Measurements from ENCODE around the gene CCS.

DNA sequence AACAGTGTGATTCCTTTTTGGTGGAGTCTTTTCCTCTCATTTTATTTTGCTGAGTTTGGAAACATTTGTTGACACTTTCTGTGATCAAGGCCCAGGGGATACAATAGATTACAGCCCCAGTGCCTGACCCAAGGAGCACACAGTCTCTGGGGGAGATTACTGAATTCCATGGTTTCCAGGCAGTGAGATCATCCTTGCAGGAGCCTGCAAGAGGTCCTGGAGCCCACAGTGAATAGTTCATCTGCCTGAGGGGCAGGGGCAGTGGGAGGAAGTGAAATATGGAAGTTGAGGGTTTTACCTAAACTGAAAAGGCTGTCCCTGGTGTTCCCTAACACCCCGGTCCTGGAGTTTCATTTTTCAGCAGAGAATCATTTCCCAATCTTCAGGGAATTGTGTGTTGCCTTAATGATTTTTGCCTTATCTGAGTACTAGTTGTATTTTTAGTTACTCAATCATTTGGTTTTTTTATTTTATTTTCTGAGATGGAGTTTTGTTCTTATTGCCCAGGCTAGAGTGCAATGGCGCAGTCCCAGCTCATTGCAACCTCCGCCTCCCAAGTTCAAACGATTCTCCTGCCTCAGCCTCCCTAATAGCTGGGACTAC lies 7.7 kb downstream of the CCS start:
- TF ChIP-seq, protein P1, sequence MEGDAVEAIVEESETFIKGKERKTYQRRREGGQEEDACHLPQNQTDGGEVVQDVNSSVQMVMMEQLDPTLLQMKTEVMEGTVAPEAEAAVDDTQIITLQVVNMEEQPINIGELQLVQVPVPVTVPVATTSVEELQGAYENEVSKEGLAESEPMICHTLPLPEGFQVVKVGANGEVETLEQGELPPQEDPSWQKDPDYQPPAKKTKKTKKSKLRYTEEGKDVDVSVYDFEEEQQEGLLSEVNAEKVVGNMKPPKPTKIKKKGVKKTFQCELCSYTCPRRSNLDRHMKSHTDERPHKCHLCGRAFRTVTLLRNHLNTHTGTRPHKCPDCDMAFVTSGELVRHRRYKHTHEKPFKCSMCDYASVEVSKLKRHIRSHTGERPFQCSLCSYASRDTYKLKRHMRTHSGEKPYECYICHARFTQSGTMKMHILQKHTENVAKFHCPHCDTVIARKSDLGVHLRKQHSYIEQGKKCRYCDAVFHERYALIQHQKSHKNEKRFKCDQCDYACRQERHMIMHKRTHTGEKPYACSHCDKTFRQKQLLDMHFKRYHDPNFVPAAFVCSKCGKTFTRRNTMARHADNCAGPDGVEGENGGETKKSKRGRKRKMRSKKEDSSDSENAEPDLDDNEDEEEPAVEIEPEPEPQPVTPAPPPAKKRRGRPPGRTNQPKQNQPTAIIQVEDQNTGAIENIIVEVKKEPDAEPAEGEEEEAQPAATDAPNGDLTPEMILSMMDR (IDR thresholded peaks at IDR 0.05), result no peak
- TF ChIP-seq POLR2A (IDR thresholded peaks at IDR 0.05), result no peak

Data from Peyer's patch (tissue), 4 donors.